ENCODE results near the gene SULF2. TPM values are rescaled to one million over a fixed set of nuclear protein-coding genes. Genes with fewer than 3 reads are reported as not detected.

Gene SULF2
- total and polyA plus RNA-seq, 3 donors from 2014 or later = 61.5 to 117 (median 95.6) TPM

DNA sequence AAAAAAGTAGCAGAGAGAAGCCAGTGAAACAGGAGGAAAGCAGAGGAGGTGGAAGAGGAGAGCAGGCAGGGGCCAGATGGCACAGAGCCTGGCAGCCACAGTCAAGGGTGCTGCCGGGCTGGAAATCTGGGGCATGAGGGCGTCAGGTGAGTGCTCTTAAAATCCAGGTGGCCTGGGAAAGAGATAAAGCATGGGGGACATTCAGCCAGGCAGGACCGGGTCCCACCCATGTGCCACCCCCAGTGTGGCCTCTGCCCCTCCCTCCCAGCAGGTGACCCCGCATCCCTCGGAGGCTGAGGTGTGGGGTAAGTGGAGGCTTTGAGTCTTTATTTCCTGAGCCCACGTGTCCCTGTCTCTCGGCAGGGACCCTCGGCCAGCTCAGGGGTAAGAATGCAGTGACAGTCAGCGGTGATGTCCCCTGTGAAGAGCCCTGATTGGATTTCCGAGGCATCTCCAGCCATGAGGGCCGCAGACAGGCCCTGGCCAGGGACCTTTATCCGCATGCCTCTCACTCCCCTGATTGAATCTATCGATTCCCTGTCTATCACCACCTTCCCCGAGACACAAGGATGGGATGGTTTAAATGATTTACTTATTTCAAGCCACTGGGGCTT is 33.8 kb upstream of the SULF2 start:
- TF ChIP-seq, protein P1, sequence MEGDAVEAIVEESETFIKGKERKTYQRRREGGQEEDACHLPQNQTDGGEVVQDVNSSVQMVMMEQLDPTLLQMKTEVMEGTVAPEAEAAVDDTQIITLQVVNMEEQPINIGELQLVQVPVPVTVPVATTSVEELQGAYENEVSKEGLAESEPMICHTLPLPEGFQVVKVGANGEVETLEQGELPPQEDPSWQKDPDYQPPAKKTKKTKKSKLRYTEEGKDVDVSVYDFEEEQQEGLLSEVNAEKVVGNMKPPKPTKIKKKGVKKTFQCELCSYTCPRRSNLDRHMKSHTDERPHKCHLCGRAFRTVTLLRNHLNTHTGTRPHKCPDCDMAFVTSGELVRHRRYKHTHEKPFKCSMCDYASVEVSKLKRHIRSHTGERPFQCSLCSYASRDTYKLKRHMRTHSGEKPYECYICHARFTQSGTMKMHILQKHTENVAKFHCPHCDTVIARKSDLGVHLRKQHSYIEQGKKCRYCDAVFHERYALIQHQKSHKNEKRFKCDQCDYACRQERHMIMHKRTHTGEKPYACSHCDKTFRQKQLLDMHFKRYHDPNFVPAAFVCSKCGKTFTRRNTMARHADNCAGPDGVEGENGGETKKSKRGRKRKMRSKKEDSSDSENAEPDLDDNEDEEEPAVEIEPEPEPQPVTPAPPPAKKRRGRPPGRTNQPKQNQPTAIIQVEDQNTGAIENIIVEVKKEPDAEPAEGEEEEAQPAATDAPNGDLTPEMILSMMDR (IDR thresholded peaks at IDR 0.05) = no peak
- TF ChIP-seq POLR2A (IDR thresholded peaks at IDR 0.05) = no peak
- H3K4me3 ChIP-seq = no peak overlapping the region
- H3K27me3 ChIP-seq = no peaks in the 10 kb centered on the region
- no peaks in the 10 kb centered on the region for H3K36me3 ChIP-seq (ENCODE audit: low read depth, missing control alignments)
- H3K27ac ChIP-seq = no peak overlapping the region
- H3K4me1 ChIP-seq = no peaks in the 10 kb centered on the region
- WGBS, 2 donors = 91 to 93% methylated on average over 10 to 14 of the region's 14 CpGs
- intact Hi-C loops (cut with DNase I; ENCODE audit: low total_unique reads) = no loop called here
- no peak for DNase-seq
- no peaks in the 10 kb centered on the region for H3K9me3 ChIP-seq

DNA sequence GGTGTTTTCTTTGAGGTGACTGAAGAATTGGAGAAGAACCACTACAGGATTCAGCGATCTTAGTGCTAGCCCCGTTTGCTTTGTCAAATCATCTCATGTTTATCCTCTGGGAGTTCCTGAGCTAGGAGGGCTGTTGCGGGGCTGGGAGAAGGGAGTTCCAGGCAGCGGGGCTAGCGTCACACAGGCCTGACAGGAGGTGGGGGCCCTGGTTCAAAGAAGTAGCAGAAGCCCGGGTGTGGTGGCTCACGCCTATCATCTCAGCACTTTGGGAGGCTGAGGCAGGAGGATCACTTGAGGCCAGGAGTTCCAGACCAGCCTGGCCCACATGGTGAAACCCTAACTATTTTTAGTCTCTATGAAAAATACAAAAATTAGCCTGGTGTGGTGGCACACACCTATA is 33.2 kb upstream of the SULF2 start:
- intact Hi-C loops (cut with DNase I; ENCODE audit: low total_unique reads) = no loop called here
- Histone ChIP-seq H3K27me3 (no peaks in the 10 kb centered on the region), H3K4me3 (no peak overlapping the region), H3K4me1 (no peaks in the 10 kb centered on the region), H3K9me3 (no peaks in the 10 kb centered on the region), H3K27ac (no peak overlapping the region), H3K36me3 (ENCODE audit: low read depth, missing control alignments) (no peaks in the 10 kb centered on the region)
- 87 to 89% methylated on average over 7 of the region's 7 CpGs for WGBS, 2 donors
- no peak for TF ChIP-seq POLR2A (IDR thresholded peaks at IDR 0.05)
- TF ChIP-seq, protein P1 (IDR thresholded peaks at IDR 0.05) = no peak
- no peak for DNase-seq

DNA sequence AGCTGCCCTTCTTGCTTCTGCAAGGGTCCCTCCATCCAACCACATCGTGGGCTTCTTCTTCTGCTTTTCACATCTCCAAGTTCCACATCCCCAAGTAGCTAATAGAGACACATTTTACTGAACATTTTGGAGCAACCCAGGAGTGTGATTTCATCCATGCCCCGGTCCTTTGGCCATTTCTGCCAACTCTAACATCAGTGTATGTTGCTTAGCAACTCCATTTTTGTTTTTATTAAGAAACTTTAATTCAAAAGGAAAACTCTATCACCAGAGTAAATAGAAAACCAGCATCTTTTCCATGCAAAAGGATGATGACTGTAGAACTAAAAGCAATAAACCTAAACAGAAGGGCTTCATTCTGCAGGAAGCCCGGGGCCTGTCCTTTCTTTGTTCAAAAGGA is 32.7 kb upstream of the SULF2 start:
- no peak for DNase-seq
- Histone ChIP-seq H3K4me3 (no peak overlapping the region), H3K4me1 (no peaks in the 10 kb centered on the region), H3K27me3 (no peaks in the 10 kb centered on the region), H3K27ac (no peak overlapping the region), H3K36me3 (ENCODE audit: low read depth, missing control alignments) (no peaks in the 10 kb centered on the region), H3K9me3 (no peaks in the 10 kb centered on the region)
- intact Hi-C loops (cut with DNase I; ENCODE audit: low total_unique reads) = no loop called here
- TF ChIP-seq, protein P1 (IDR thresholded peaks at IDR 0.05) = no peak
- TF ChIP-seq POLR2A (IDR thresholded peaks at IDR 0.05) = no peak
- WGBS, 2 donors = 77 to 80% methylated on average over 3 of the region's 3 CpGs

DNA sequence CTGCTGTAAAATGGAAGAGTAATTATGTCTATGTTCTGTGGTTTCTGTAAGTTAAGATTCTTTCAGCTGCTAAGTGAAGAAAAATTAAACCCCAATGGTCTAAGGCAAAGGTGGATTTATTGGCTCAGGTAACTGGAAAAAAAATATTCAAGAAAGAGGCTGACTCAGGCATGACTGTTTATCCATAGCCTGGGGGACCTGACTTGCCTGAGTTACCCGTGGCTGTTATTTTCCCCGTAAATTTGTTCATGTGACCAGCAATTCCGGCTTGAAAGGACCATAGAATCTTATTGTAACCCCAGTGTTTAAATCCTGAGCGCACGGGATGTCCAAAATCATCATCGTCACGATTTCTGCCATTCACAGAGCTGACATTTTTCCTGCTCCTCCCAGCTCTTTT is 32.3 kb upstream of the SULF2 start:
- Histone ChIP-seq H3K27me3 (no peaks in the 10 kb centered on the region), H3K36me3 (ENCODE audit: low read depth, missing control alignments) (no peaks in the 10 kb centered on the region), H3K27ac (no peak overlapping the region), H3K4me3 (no peak overlapping the region), H3K4me1 (no peaks in the 10 kb centered on the region), H3K9me3 (no peaks in the 10 kb centered on the region)
- TF ChIP-seq, protein P1 (IDR thresholded peaks at IDR 0.05) = no peak
- no peak for TF ChIP-seq POLR2A (IDR thresholded peaks at IDR 0.05)
- intact Hi-C loops (cut with DNase I; ENCODE audit: low total_unique reads) = no loop called here
- DNase-seq = no peak
- WGBS, 2 donors = 80 to 89% methylated on average over 7 of the region's 7 CpGs

Measured in testis (tissue), 3 donors.